Activated T-helper 9 cell treated with anti-CD3 and anti-CD28 coated beads, Interleukin-2, amount 50 U/mL, for 16 hours (primary cell): Measurements from ENCODE around the gene NIPSNAP3A.

ENCODE experiments used
- DNase-seq: peaks from one replicate; pipeline ENCODE4 v3.0.0-alpha.2; 2020; ENCODE audit warnings: low read depth

The NIPSNAP3A gene

DNA sequence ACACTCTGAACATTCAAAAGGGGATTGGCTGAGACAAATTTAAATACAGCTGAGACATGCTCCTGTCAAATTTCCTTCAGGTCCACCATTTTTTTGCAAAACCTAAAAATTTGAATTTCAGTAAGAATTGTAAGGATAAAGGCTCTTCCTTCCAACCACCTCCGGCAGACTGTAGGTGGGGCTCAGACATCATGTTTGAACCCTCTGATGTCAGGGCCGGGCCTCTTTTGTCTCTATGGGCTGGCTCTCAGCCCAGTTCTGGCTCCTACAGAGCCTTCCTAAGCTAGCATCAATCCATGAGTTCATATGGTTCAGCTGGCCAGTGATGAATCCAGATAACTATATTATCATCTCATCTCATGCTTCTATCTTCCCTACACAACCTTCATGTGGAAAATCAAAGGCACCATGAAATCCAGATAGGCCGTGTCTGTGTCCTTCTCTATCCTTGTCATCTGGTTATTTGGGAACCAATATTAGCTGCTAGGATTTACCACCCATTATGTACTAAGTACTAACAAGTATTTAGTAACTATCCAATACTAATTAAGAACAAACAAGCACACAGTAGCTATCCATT, 60.6 kb downstream of the NIPSNAP3A start:
- DNase-seq: no peak
